ENCODE data around the gene CXCR2. TPM values are rescaled to one million over a fixed set of nuclear protein-coding genes. Genes with fewer than 3 reads are reported as not detected.

CXCR2 gene
- total RNA-seq, 1 experiment from 2014 or later = not detected

DNA sequence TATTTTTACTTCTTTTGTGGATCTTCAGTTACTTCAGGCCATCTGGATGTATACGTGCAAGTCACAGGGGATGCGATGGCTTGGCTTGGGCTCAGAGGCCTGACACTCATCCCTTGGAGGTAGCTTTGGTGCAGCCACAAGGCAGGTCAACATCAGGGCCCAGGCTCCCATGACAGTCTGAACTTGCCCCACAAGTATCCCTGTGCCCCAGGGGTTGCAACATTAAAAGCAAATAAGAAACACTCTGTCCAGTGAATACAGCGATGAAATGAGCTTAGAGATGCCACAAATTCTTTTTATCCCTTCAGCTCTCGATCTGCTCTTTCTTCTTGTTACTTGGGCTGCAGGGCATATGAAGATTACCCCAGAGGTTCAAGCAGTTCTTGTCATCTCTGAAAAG, 54.0 kb downstream of the CXCR2 start:
- no peak for DNase-seq (ENCODE audit: extremely low read depth, low read depth)

DNA sequence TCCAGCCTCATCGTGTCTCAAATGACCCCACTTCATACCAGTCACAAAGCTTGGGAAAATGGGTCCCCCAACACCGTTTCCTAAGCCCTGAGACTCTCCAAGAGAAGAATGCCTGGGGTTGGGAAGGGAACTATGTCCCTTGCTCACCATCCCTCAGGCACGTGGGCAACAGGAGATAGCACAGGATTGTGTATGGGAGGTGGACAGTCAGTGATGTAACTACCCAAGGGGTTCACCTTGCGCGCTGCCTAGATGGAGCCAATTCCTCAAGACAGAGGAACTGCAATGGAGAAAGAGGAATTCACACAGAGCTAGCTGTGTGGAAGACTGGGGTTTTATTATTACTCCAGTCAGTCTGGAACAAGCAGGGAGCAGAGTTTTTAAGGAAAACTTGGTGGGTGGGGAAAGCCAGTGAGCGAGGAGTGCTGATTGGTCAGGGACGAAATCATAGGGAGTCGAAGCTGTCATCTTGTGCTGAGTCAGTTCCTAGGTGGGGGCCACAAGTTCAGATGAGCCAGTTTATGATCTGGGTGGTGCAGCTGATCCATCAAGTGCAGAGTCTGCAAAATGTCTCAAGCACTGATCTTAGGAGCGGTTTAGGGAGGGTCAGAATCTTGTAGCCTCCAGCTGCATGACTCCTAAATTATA, 54.8 kb downstream of the CXCR2 start:
- DNase-seq (ENCODE audit: extremely low read depth, low read depth) = no peak

DNA sequence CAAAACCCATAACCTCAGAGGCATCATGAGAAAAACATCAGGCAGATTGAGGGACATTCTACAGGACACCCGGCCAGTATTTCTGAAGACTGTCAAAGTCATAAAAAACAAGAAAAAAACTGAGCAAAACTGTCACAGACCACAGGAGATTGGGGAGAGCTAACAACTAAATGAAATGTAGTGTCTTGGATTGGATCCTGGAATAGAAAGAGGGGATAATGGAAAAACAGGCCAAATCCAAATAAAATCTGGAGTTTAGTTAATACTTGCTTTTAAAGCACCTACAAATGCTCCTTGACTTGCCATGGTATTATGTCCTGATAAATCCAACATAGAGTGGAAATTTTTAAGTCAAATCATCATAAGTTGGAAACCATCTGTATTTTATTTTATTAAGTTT, 58.5 kb downstream of the CXCR2 start:
- DNase-seq (ENCODE audit: extremely low read depth, low read depth) = no peak

DNA sequence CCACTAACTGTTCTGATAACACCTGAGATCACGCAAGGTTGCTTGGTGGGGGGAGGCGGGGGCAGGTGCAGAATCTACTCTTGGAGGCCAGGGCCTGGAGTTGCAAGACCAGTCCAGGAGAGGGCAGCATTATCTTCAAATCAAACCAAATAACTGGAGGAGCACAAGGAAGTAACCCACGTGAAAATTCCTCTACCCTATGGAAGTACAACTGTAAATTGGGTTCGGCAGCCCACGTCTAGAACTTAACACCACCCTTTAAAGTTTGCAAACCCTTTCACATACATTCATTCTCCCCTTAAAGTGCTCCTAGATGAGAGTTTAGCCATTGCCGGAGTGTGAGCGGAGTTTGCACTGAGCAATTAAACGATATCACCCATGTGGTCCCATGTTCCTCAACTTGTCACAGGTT, 60.5 kb downstream of the CXCR2 start:
- DNase-seq (ENCODE audit: extremely low read depth, low read depth) = peak; percentile 65

Other genes with a start within 250 kb of the CXCR2 start
- gene TNS1, start 123.0 kb upstream of the CXCR2 start, total RNA-seq (2014; rRNA removed; shearing (Covaris generic)) = not detected in 2 replicates
- gene RUFY4, start 56.8 kb upstream of the CXCR2 start, total RNA-seq (2014; rRNA removed; shearing (Covaris generic)) = 0.20 TPM in 1 of 2 replicates, not detected in the other
- gene CXCR1, start 40.9 kb downstream of the CXCR2 start, total RNA-seq (2014; rRNA removed; shearing (Covaris generic)) = not detected in 2 replicates
- gene ARPC2, start 91.2 kb downstream of the CXCR2 start, total RNA-seq (2014; rRNA removed; shearing (Covaris generic)) = 231 and 247 TPM in 2 replicates
- gene GPBAR1, start 135.0 kb downstream of the CXCR2 start, total RNA-seq (2014; rRNA removed; shearing (Covaris generic)) = 0.15 TPM in 1 of 2 replicates, not detected in the other
- gene AAMP, start 144.1 kb downstream of the CXCR2 start, total RNA-seq (2014; rRNA removed; shearing (Covaris generic)) = 115 and 122 TPM in 2 replicates
- gene PNKD, start 144.5 kb downstream of the CXCR2 start, total RNA-seq (2014; rRNA removed; shearing (Covaris generic)) = 21.6 and 28.4 TPM in 2 replicates
- 107 and 124 TPM in 2 replicates for gene TMBIM1, start 166.5 kb downstream of the CXCR2 start, total RNA-seq (2014; rRNA removed; shearing (Covaris generic))
- 0.59 TPM in 1 of 2 replicates, not detected in the other for gene CATIP, start 230.8 kb downstream of the CXCR2 start, total RNA-seq (2014; rRNA removed; shearing (Covaris generic))

Data from NCI-H460 (cell line).